ENCODE results near the gene SPTBN2. TPM values are rescaled to one million over a fixed set of nuclear protein-coding genes. Genes with fewer than 3 reads are reported as not detected.
A peak's percentile ranks its signal among the peaks of the same experiment; 100 is the strongest.

The SPTBN2 gene
- total RNA-seq, 1 experiment from 2014 or later = 37.6 TPM

DNA sequence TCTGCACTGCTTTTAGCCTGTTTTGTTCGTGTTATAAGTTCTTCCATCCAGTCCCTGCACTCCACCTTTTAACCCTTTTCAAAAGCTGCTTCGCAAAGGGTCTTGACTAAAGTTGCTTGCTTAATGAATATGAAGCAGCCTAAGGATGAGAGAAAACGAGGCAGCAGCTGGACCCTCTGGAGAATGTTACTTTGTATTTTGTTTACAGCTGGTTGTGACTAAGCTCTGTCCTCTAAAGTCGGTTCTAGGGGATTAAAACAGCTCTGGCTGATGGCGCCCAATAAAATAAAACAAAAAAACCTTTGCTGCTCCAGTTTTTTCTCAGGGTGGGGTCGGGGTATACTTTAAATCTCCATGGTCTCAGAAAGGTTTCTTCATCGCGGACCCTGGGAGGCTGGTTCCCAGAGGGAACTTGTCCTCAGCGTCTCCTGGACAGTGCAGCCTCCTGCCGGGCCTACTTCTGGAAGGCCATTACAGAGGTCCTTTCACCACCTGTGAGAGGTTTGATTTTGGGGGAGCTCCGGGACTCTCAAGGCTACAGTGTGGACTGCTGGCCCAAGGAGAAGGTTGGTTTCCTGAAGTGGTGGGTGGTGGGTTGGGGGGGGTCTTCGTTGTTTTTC lies 91.3 kb downstream of the SPTBN2 start:
- H3K36me3 Mint-ChIP-seq (ENCODE audit: insufficient read depth, unreplicated experiment) = peaks cover 95% of the 10 kb centered on the region
- TSS peak; percentile 98 for BruUV-seq (replicated peaks)
- H3K9me3 ChIP-seq = no peaks in the 10 kb centered on the region

DNA sequence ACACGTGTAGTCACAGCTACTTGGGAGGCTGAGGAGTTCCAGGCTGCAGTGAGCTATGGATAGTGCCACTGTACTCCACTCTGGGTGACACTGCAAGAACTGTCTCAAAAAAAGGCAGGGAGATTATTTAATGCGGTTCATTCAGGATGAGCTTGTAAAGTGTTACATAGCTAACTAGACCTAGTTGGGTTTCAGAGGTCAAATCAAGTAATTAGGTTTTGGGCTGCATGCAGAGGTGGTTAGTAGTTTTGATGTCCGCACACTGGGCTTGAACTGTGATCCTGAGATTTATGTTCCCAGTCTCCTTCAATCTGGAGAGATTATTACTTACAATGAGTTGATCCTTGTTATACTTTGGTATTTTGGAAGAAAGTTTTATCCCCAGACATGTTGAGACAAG lies 92.6 kb downstream of the SPTBN2 start:
- ChIA-PET POLR2A (interaction anchor here (3.6 to 4.7 kb wide), 2 partner anchors 20 to 41 kb away, joined by 62 to 160 read pairs; partner anchors contain the start of genes RBM14 and RBM4B), CTCF (interaction anchor here (0.6 to 0.7 kb wide), 2 partner anchors 42 to 170 kb away, joined by 4 to 5 read pairs; partner anchors contain the start of gene PELI3)
- intact Hi-C loops (cut with micrococcal nuclease; ENCODE audit: unreplicated experiment) = no loop called here
- DNase-seq = no peak
- H3K4me1 Mint-ChIP-seq (ENCODE audit: low read depth, unreplicated experiment) = peaks cover 33% of the 10 kb centered on the region
- peaks cover 27% of the 10 kb centered on the region for H3K4me1 ChIP-seq
- no peaks in the 10 kb centered on the region for H3K27me3 Mint-ChIP-seq (ENCODE audit: insufficient read depth, unreplicated experiment)
- no peaks in the 10 kb centered on the region for H3K27me3 ChIP-seq (replicated peaks; ENCODE audit: control insufficient read depth, insufficient read depth, low read length)
- TF ChIP-seq, protein P1, sequence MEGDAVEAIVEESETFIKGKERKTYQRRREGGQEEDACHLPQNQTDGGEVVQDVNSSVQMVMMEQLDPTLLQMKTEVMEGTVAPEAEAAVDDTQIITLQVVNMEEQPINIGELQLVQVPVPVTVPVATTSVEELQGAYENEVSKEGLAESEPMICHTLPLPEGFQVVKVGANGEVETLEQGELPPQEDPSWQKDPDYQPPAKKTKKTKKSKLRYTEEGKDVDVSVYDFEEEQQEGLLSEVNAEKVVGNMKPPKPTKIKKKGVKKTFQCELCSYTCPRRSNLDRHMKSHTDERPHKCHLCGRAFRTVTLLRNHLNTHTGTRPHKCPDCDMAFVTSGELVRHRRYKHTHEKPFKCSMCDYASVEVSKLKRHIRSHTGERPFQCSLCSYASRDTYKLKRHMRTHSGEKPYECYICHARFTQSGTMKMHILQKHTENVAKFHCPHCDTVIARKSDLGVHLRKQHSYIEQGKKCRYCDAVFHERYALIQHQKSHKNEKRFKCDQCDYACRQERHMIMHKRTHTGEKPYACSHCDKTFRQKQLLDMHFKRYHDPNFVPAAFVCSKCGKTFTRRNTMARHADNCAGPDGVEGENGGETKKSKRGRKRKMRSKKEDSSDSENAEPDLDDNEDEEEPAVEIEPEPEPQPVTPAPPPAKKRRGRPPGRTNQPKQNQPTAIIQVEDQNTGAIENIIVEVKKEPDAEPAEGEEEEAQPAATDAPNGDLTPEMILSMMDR (IDR thresholded peaks at IDR 0.05; ENCODE audit: insufficient read depth in 1 of 2, low read depth in 1 of 2, low read length in 1 of 2, severe bottlenecking in 1 of 2, unreplicated experiment in 1 of 2) = no peak
- peaks cover 95% of the 10 kb centered on the region for H3K36me3 Mint-ChIP-seq (ENCODE audit: insufficient read depth, unreplicated experiment)
- H3K4me3 ChIP-seq (ENCODE audit: low read depth, low read length) = no peak overlapping the region
- BruUV-seq (replicated peaks) = no TSS peak
- no peak overlapping the region for H3K4me3 Mint-ChIP-seq (ENCODE audit: unreplicated experiment)
- peak overlapping the region; percentile 99 for H3K27ac Mint-ChIP-seq (ENCODE audit: unreplicated experiment)
- H3K9me3 Mint-ChIP-seq (ENCODE audit: unreplicated experiment) = no peaks in the 10 kb centered on the region
- H3K36me3 ChIP-seq (ENCODE audit: control insufficient read depth, insufficient read depth, low read length) = peaks cover 8% of the 10 kb centered on the region
- no peaks in the 10 kb centered on the region for H3K9me3 ChIP-seq

More for the DNA sequence above, 91.3 kb downstream of the SPTBN2 start:
- H3K4me3 Mint-ChIP-seq (ENCODE audit: unreplicated experiment) = peak overlapping the region; percentile 95
- H3K27me3 Mint-ChIP-seq (ENCODE audit: insufficient read depth, unreplicated experiment) = no peaks in the 10 kb centered on the region
- intact Hi-C loops (cut with micrococcal nuclease; ENCODE audit: unreplicated experiment) = loop anchor here (1.0 to 2.0 kb wide), 4 partner anchors 21 to 206 kb away; partner anchors contain the start of genes CCDC87, CCS, RBM14 and RBM4B
- peak overlapping the region; percentile 99 for H3K27ac Mint-ChIP-seq (ENCODE audit: unreplicated experiment)
- no peaks in the 10 kb centered on the region for H3K9me3 Mint-ChIP-seq (ENCODE audit: unreplicated experiment)
- Histone ChIP-seq H3K4me1 (peaks cover 31% of the 10 kb centered on the region), H3K36me3 (ENCODE audit: control insufficient read depth, insufficient read depth, low read length) (peaks cover 7% of the 10 kb centered on the region), H3K27me3 (replicated peaks; ENCODE audit: control insufficient read depth, insufficient read depth, low read length) (no peaks in the 10 kb centered on the region), H3K4me3 (ENCODE audit: low read depth, low read length) (peak overlapping the region; percentile 48)
- ChIA-PET CTCF (interaction anchor here (0.6 to 2.9 kb wide), 13 partner anchors 9 to 749 kb away, joined by 3 to 32 read pairs (median 6); partner anchors contain the start of genes CCDC87, CCS, DPP3 and FIBP), POLR2A (interaction anchor here (0.6 to 4.7 kb wide), 36 partner anchors 9 to 595 kb away, joined by 3 to 160 read pairs (median 6); partner anchors contain the start of genes ACTN3, DPP3, MRPL11 and PELI3)
- DNase-seq = no peak
- H3K4me1 Mint-ChIP-seq (ENCODE audit: low read depth, unreplicated experiment) = peaks cover 42% of the 10 kb centered on the region
- TF ChIP-seq, protein P1 (IDR thresholded peaks at IDR 0.05; ENCODE audit: insufficient read depth in 1 of 2, low read depth in 1 of 2, low read length in 1 of 2, severe bottlenecking in 1 of 2, unreplicated experiment in 1 of 2) = no peak

Other genes with a start within 250 kb of the SPTBN2 start
- gene DPP3, start 248.8 kb downstream of the SPTBN2 start, total RNA-seq (2022) = 106 TPM in 2 replicates
- gene BBS1, start 218.6 kb downstream of the SPTBN2 start, total RNA-seq (2022) = 47.1 and 50.0 TPM in 2 replicates
- gene ZDHHC24, start 183.2 kb downstream of the SPTBN2 start, total RNA-seq (2022) = 25.1 and 26.9 TPM in 2 replicates
- gene ACTN3, start 182.3 kb downstream of the SPTBN2 start, total RNA-seq (2022) = 0.16 TPM in 1 of 2 replicates, not detected in the other
- not detected in 2 replicates for gene CTSF, start 160.6 kb downstream of the SPTBN2 start, total RNA-seq (2022)
- gene CCDC87, start 136.2 kb downstream of the SPTBN2 start, total RNA-seq (2022) = 1.0 TPM in 2 replicates
- gene CCS, start 136.0 kb downstream of the SPTBN2 start, total RNA-seq (2022) = 52.9 and 54.0 TPM in 2 replicates
- gene RBM14, start 112.6 kb downstream of the SPTBN2 start, total RNA-seq (2022) = 160 and 173 TPM in 2 replicates
- 257 and 273 TPM in 2 replicates for gene RBM4, start 90.5 kb downstream of the SPTBN2 start, total RNA-seq (2022)
- gene RBM4B, start 51.3 kb downstream of the SPTBN2 start, total RNA-seq (2022) = 39.8 and 45.8 TPM in 2 replicates
- gene RCE1, start 114.2 kb upstream of the SPTBN2 start, total RNA-seq (2022) = 57.6 and 60.7 TPM in 2 replicates
- 14.1 and 17.3 TPM in 2 replicates for gene LRFN4, start 127.8 kb upstream of the SPTBN2 start, total RNA-seq (2022)
- gene PC, start 229.2 kb upstream of the SPTBN2 start, total RNA-seq (2022) = 22.5 and 25.8 TPM in 2 replicates
- gene C11orf86, start 246.1 kb upstream of the SPTBN2 start, total RNA-seq (2022) = not detected in 2 replicates

Measured in Caco-2 (cell line).